T-helper 1 cell treated with Interleukin-12 subunit alpha and Interleukin-12 subunit beta and Interleukin-4 antibody, amounts not matched to agents 30 μg/mL and 1 μg/mL, for 36 hours (primary cell): ENCODE results near the gene GFPT2.

Source experiments
- H3K27ac Mint-ChIP-seq: one replicate; pipeline ENCODE4 v1.8.0; 2021; ENCODE audit warnings: mild to moderate bottlenecking, mixed read lengths
- H3K27me3 Mint-ChIP-seq: one replicate; pipeline ENCODE4 v1.8.0; 2021; ENCODE audit warnings: low read depth, mixed read lengths
- H3K36me3 Mint-ChIP-seq: one replicate; pipeline ENCODE4 v1.8.0; 2021; ENCODE audit warnings: low read depth, mixed read lengths
- H3K4me1 Mint-ChIP-seq: one replicate; pipeline ENCODE4 v1.8.0; 2021; ENCODE audit warnings: low read depth, mixed read lengths
- H3K4me3 Mint-ChIP-seq: one replicate; pipeline ENCODE4 v1.8.0; 2021; ENCODE audit warnings: mild to moderate bottlenecking, moderate library complexity, mixed read lengths
- H3K9me3 Mint-ChIP-seq: one replicate; pipeline ENCODE4 v1.8.0; 2021; ENCODE audit warnings: mixed read lengths

GFPT2 gene

DNA sequence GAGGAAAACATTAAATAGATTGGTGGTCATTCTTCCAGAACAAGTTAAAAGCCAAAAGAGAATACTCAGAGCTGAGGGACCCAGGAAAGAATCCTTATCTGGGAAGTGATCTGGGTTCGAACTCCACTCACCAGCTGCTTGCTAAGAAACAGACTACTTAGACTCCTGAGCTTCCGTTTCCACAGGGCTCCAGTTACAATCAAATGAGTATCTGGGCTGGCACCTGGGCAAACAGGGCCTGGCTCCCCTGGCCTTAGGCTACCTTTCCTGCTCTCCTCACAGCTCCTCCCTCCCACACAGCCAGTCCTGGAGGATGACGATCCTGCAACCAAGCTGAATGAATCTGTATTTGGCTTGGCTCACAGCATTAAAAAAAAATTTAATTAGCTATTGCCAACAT lies 63.7 kb downstream of the GFPT2 start:
- H3K4me1 Mint-ChIP-seq = peaks cover 26% of the 10 kb centered on the region

DNA sequence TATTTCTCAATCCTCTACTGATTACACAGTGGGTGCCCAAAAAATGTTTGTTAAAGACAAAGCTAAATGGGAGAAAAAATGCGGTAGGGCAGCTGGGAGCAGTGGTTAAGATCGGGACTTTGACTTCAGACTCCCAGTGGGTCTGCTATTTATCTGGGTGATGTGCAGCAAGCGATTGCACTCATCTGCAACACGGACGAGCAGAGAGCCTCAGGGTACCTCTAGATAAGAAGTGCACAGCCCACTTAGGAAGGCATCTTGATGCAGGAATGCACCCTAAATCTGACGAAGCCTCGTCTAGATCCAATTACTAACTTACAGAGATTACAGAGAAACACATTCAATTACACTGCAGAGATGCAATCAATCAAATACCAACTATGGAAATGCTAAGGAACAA lies 65.3 kb downstream of the GFPT2 start:
- H3K4me1 Mint-ChIP-seq = peaks cover 16% of the 10 kb centered on the region
- H3K4me3 Mint-ChIP-seq = no peak overlapping the region
- no peak overlapping the region for H3K27ac Mint-ChIP-seq
- H3K27me3 Mint-ChIP-seq = no peaks in the 10 kb centered on the region
- H3K36me3 Mint-ChIP-seq = peaks cover 41% of the 10 kb centered on the region
- H3K9me3 Mint-ChIP-seq = no peaks in the 10 kb centered on the region

More for the DNA sequence above, 63.7 kb downstream of the GFPT2 start:
- Mint-ChIP-seq H3K27me3 (no peaks in the 10 kb centered on the region), H3K27ac (no peak overlapping the region), H3K9me3 (no peaks in the 10 kb centered on the region), H3K4me3 (no peak overlapping the region), H3K36me3 (peaks cover 34% of the 10 kb centered on the region)

GRCh38 chr5:180287404-180287803 lies 65.7 kb downstream of the GFPT2 start:
- Mint-ChIP-seq H3K36me3 (peaks cover 45% of the 10 kb centered on the region), H3K4me3 (no peak overlapping the region), H3K27me3 (no peaks in the 10 kb centered on the region), H3K4me1 (peaks cover 13% of the 10 kb centered on the region), H3K9me3 (no peaks in the 10 kb centered on the region), H3K27ac (peak overlapping the region; percentile 39)

DNA sequence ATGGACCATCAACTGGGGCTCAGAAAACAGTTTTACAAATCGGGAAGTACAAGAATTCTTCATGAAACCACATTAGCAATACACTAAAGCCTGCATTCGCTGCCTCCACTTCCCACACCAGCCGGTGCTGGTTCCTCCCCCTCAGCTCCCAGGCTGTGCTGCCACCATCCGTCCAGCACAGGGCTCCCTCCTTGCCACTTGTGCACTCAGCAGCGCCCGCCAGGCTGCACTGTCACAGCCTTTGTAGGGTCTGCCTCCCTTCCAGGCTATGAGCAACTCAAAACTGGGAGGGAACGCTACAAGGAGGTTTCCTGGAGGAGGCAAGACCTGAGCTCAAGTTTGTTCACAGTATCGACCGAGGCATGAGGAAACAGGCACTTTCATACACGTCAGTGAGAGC lies 69.0 kb downstream of the GFPT2 start:
- H3K4me1 Mint-ChIP-seq = peaks cover 2% of the 10 kb centered on the region
- H3K27me3 Mint-ChIP-seq = no peaks in the 10 kb centered on the region
- H3K36me3 Mint-ChIP-seq = peaks cover 64% of the 10 kb centered on the region

GRCh38 chr5:180283026-180283615 lies 70.0 kb downstream of the GFPT2 start:
- no peak overlapping the region for H3K27ac Mint-ChIP-seq
- no peaks in the 10 kb centered on the region for H3K27me3 Mint-ChIP-seq
- H3K36me3 Mint-ChIP-seq = peaks cover 69% of the 10 kb centered on the region
- H3K4me1 Mint-ChIP-seq = peaks cover 2% of the 10 kb centered on the region
- H3K4me3 Mint-ChIP-seq = no peak overlapping the region
- H3K9me3 Mint-ChIP-seq = peaks cover 17% of the 10 kb centered on the region

More for the DNA sequence above, 69.0 kb downstream of the GFPT2 start:
- Mint-ChIP-seq H3K27ac (no peak overlapping the region), H3K9me3 (peaks cover 12% of the 10 kb centered on the region), H3K4me3 (no peak overlapping the region)

DNA sequence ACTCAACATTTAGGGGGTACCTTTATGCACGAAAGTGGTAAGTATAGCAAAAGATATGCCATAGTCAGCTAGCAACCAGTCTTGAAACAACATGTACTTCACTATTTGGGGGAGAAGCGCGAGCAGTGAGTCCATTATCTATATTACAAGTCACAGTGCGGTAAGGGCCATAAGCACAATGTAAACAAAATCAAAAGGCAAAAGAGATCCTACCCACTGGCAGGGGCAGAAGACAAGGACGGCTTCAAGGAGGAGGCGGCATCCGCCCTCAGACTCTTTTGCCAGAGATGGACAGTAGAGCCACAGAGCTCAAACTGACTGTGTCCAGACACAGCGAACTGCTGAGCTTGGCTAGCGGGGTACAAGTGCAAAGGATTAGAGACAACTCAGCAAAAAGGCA lies 70.9 kb downstream of the GFPT2 start:
- Mint-ChIP-seq H3K4me1 (no peaks in the 10 kb centered on the region), H3K9me3 (peaks cover 26% of the 10 kb centered on the region), H3K27me3 (no peaks in the 10 kb centered on the region), H3K36me3 (peaks cover 73% of the 10 kb centered on the region), H3K4me3 (no peak overlapping the region), H3K27ac (no peak overlapping the region)

GRCh38 chr5:180281706-180282105 lies 71.4 kb downstream of the GFPT2 start:
- H3K36me3 Mint-ChIP-seq = peaks cover 75% of the 10 kb centered on the region
- H3K27me3 Mint-ChIP-seq = no peaks in the 10 kb centered on the region
- H3K4me3 Mint-ChIP-seq = no peak overlapping the region
- H3K9me3 Mint-ChIP-seq = peaks cover 30% of the 10 kb centered on the region
- H3K27ac Mint-ChIP-seq = no peak overlapping the region
- no peaks in the 10 kb centered on the region for H3K4me1 Mint-ChIP-seq

DNA sequence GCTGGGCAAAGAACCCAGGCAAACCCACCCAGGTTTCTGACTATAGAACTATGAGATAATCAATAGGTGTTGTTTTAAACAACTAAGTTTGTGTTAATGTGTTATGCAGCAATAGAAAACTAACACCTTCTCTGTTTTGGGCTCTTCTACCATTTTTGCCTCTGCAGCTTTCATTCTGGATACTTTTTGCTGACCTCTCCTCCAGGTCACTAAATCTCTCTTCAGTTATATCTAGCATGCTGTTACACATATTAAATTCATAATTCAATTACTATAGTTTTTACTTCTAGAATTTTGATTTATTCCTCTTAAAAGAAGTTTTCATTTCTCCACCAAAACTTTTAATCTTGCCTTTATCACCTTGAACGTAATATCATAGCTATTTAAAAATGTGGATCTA lies 78.4 kb downstream of the GFPT2 start:
- peaks cover 64% of the 10 kb centered on the region for H3K9me3 Mint-ChIP-seq
- no peak overlapping the region for H3K4me3 Mint-ChIP-seq
- no peaks in the 10 kb centered on the region for H3K4me1 Mint-ChIP-seq
- H3K36me3 Mint-ChIP-seq = peaks cover 60% of the 10 kb centered on the region
- H3K27ac Mint-ChIP-seq = no peak overlapping the region
- no peaks in the 10 kb centered on the region for H3K27me3 Mint-ChIP-seq

GRCh38 chr5:180271221-180271620 lies 81.9 kb downstream of the GFPT2 start:
- Mint-ChIP-seq H3K4me1 (no peaks in the 10 kb centered on the region), H3K36me3 (peaks cover 55% of the 10 kb centered on the region), H3K9me3 (peaks cover 44% of the 10 kb centered on the region), H3K4me3 (no peak overlapping the region), H3K27me3 (no peaks in the 10 kb centered on the region), H3K27ac (no peak overlapping the region)

DNA sequence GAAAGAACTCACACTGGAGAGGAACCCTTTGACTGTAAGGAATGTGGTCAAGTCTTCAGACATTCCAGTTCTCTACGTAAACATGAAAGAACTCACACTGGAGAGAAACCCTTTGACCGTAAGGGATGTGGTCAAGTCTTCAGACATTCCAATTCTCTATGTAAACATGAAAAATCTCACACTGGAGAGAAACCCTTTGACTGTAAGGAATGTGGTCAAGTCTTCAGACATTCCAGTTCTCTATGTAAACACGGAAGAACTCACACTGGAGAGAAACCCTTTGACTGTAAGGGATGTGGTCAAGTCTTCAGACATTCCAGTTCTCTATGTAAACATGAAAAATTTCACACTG lies 93.9 kb downstream of the GFPT2 start:
- Mint-ChIP-seq H3K27ac (no peak overlapping the region), H3K4me3 (no peak overlapping the region), H3K9me3 (peaks cover 73% of the 10 kb centered on the region), H3K27me3 (no peaks in the 10 kb centered on the region), H3K4me1 (no peaks in the 10 kb centered on the region), H3K36me3 (peaks cover 75% of the 10 kb centered on the region)

- Mint-ChIP-seq H3K27me3 (no peaks in the 10 kb centered on the region), H3K36me3 (peaks cover 68% of the 10 kb centered on the region), H3K9me3 (peaks cover 73% of the 10 kb centered on the region), H3K4me3 (no peak overlapping the region), H3K27ac (no peak overlapping the region), H3K4me1 (no peaks in the 10 kb centered on the region)
Observed at GRCh38 chr5:180253036-180253824, 99.9 kb downstream of the GFPT2 start.

GRCh38 chr5:180251887-180252286 lies 101.2 kb downstream of the GFPT2 start:
- no peaks in the 10 kb centered on the region for H3K4me1 Mint-ChIP-seq
- H3K27me3 Mint-ChIP-seq = no peaks in the 10 kb centered on the region
- peaks cover 72% of the 10 kb centered on the region for H3K9me3 Mint-ChIP-seq
- no peak overlapping the region for H3K4me3 Mint-ChIP-seq
- H3K36me3 Mint-ChIP-seq = peaks cover 70% of the 10 kb centered on the region
- H3K27ac Mint-ChIP-seq = no peak overlapping the region

GRCh38 chr5:180251141-180251540 lies 102.0 kb downstream of the GFPT2 start:
- no peak overlapping the region for H3K4me3 Mint-ChIP-seq
- H3K9me3 Mint-ChIP-seq = peaks cover 77% of the 10 kb centered on the region
- H3K4me1 Mint-ChIP-seq = no peaks in the 10 kb centered on the region
- no peaks in the 10 kb centered on the region for H3K27me3 Mint-ChIP-seq
- peaks cover 74% of the 10 kb centered on the region for H3K36me3 Mint-ChIP-seq
- H3K27ac Mint-ChIP-seq = no peak overlapping the region
